ENCODE data around the gene FBXL17.

The FBXL17 gene

GRCh38 chr5:108081707-108082106 lies 300.2 kb downstream of the FBXL17 start:
- TF ChIP-seq, protein P1, sequence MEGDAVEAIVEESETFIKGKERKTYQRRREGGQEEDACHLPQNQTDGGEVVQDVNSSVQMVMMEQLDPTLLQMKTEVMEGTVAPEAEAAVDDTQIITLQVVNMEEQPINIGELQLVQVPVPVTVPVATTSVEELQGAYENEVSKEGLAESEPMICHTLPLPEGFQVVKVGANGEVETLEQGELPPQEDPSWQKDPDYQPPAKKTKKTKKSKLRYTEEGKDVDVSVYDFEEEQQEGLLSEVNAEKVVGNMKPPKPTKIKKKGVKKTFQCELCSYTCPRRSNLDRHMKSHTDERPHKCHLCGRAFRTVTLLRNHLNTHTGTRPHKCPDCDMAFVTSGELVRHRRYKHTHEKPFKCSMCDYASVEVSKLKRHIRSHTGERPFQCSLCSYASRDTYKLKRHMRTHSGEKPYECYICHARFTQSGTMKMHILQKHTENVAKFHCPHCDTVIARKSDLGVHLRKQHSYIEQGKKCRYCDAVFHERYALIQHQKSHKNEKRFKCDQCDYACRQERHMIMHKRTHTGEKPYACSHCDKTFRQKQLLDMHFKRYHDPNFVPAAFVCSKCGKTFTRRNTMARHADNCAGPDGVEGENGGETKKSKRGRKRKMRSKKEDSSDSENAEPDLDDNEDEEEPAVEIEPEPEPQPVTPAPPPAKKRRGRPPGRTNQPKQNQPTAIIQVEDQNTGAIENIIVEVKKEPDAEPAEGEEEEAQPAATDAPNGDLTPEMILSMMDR (IDR thresholded peaks at IDR 0.05; ENCODE audit: low read depth, low read length) = no peak
- H3K4me3 ChIP-seq (ENCODE audit: low read depth, low read length) = no peak overlapping the region

DNA sequence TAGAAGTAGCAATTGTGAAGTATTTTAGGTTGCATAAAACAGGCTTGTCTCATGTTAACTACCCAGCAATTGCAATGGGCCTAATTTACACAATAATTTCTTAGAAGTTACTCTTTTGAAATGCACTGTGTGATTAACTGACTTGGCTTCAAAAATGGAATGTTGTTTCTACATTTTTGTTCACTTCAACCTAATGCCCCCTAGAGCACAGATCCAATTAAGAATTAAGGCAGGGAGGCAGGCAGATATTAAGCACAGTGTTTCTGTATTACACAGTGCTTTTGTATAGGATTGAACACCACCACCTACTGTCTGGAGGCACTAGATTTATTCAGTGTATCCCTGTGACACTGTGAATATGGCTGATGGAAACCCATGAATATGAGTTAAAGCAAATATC lies 302.1 kb downstream of the FBXL17 start:
- TF ChIP-seq, protein P1 (IDR thresholded peaks at IDR 0.05; ENCODE audit: low read depth, low read length) = no peak
- no peak overlapping the region for H3K4me3 ChIP-seq (ENCODE audit: low read depth, low read length)

DNA sequence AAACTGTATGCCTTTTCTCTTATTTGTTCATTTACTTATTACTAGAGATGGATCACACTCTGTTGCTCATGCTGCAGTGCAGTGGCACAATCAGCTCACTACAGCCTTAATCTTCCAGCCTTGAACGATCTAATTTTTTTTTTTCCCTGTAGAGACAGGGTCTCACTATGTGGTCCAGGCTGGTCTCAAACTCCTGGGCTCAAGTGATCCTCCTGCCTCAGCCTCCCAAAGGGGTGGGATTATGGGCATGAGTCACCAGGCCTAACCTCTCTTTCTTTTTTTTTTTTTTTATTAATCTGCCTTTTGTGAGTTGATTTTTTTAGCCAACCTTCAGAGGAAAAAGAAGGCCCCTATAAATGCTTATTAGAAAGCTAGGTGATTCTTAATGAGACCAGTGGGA lies 303.0 kb downstream of the FBXL17 start:
- TF ChIP-seq, protein P1 (IDR thresholded peaks at IDR 0.05; ENCODE audit: low read depth, low read length) = no peak
- no peak overlapping the region for H3K4me3 ChIP-seq (ENCODE audit: low read depth, low read length)

DNA sequence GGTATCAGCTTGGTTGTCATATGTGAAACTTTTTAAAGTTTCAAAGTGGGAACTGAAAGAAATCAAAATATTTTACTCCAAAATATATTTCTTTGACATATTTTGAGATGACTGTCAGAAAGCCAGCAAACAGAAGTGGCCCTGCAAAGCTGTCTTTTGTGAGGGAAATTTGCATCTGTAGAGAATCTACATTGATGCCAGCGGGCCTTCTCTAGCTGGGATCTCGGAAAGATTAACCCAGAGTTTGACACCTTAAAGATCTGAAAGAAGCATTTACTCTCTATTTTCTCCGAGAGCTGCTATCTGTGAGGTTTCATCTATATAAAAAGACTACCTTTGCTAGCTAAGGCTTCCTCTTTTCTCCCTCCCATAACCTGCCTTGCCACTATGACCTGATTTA lies 303.6 kb downstream of the FBXL17 start:
- H3K4me3 ChIP-seq (ENCODE audit: low read depth, low read length) = no peak overlapping the region
- TF ChIP-seq, protein P1 (IDR thresholded peaks at IDR 0.05; ENCODE audit: low read depth, low read length) = no peak

- H3K4me3 ChIP-seq (ENCODE audit: low read depth, low read length) = no peak overlapping the region
- TF ChIP-seq, protein P1 (IDR thresholded peaks at IDR 0.05; ENCODE audit: low read depth, low read length) = no peak
These were observed 307.3 kb downstream of the FBXL17 start for GRCh38 chr5:108074626-108075025.

- H3K4me3 ChIP-seq (ENCODE audit: low read depth, low read length) = no peak overlapping the region
- TF ChIP-seq, protein P1 (IDR thresholded peaks at IDR 0.05; ENCODE audit: low read depth, low read length) = no peak
These were observed 317.6 kb downstream of the FBXL17 start for GRCh38 chr5:108064302-108064701.

DNA sequence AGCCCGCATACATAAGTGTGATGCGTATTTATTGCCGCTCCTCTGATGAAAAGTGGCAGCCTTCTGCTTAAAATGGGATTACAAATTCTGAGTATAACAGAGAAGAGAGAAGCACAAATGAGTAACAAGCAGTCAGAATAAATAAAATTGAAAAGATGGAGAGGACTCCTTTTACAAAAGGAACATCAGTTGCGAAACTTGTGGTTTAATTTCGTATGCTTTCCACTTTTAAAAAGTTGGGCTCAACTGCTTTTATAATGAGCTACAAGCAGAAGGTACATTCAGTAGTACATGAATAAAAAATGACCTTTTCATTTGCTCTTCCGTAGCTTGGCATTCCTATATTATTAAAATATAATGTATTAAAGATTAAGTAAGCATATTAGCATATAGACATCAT lies 320.0 kb downstream of the FBXL17 start:
- TF ChIP-seq, protein P1 (IDR thresholded peaks at IDR 0.05; ENCODE audit: low read depth, low read length) = no peak
- no peak overlapping the region for H3K4me3 ChIP-seq (ENCODE audit: low read depth, low read length)

Data from WI38 (cell line).